GM23338 (cell line): ENCODE measurements around the gene TCF7. TPM values are rescaled to one million over a fixed set of nuclear protein-coding genes. Genes with fewer than 3 reads are reported as not detected.

Experiments
- ATAC-seq: fragments of 200-7000 bp; cut with Tn5 transposase; 3 replicates; pipeline ENCODE4 v1.9.1; 2020
- DNase-seq: peaks from one replicate; pipeline ENCODE4 v3.0.0-alpha.2; 2015; ENCODE audit warnings: low spot score
- H2AFZ ChIP-seq: fragments of 200-600 bp; sonication (generic); 2 replicates; pipeline ENCODE4 v1.8.0; 2016; ENCODE audit warnings: antibody characterized with exemption, mild to moderate bottlenecking, moderate library complexity
- H3F3A ChIP-seq: fragments of 200-600 bp; sonication (generic); replicated peaks from 2 replicates; pipeline ENCODE4 v1.8.0; 2017; ENCODE audit warnings: antibody characterized with exemption, mixed run types, low read depth
- H3K27ac ChIP-seq: fragments of 200-600 bp; sonication (generic); 2 replicates; pipeline ENCODE4 v1.6.1; 2016; ENCODE audit warnings: low read depth
- H3K27me3 ChIP-seq: fragments of 200-600 bp; sonication (generic); 2 replicates; pipeline ENCODE4 v1.8.0; 2016; ENCODE audit warnings: mild to moderate bottlenecking, mixed run types, moderate library complexity; ENCODE audit not compliant: insufficient read depth
- H3K36me3 ChIP-seq: fragments of 200-600 bp; sonication (generic); 2 replicates; pipeline ENCODE4 v1.8.0; 2016; ENCODE audit warnings: mild to moderate bottlenecking; ENCODE audit not compliant: insufficient read depth
- H3K4me1 ChIP-seq: fragments of 200-600 bp; sonication (generic); 2 replicates; pipeline ENCODE4 v1.8.0; 2016; ENCODE audit warnings: mild to moderate bottlenecking, moderate library complexity; ENCODE audit not compliant: insufficient read depth
- H3K4me2 ChIP-seq: fragments of 200-600 bp; sonication (generic); 2 replicates; pipeline ENCODE4 v1.7.1; 2017; ENCODE audit warnings: mixed run types
- H3K4me3 ChIP-seq: fragments of 200-600 bp; sonication (generic); 2 replicates; pipeline ENCODE4 v1.6.1; 2016; ENCODE audit warnings: mixed run types
- H3K79me2 ChIP-seq: fragments of 200-600 bp; sonication (generic); replicated peaks from 2 replicates; pipeline ENCODE4 v1.8.0; 2017; ENCODE audit warnings: mild to moderate bottlenecking; ENCODE audit not compliant: insufficient read depth
- H3K9me2 ChIP-seq: fragments of 200-600 bp; sonication (generic); 2 replicates; pipeline ENCODE4 v1.8.0; 2017; ENCODE audit not compliant: insufficient read depth
- H4K20me1 ChIP-seq: fragments of 200-600 bp; sonication (generic); replicated peaks from 2 replicates; pipeline ENCODE4 v1.8.0; 2017; ENCODE audit warnings: mild to moderate bottlenecking; ENCODE audit not compliant: insufficient read depth
- H3K27ac Mint-ChIP-seq: 2 replicates; pipeline ENCODE4 v1.8.0; 2020; ENCODE audit warnings: inconsistent platforms, mild to moderate bottlenecking, moderate library complexity, mixed read lengths
- H3K27me3 Mint-ChIP-seq: 3 replicates; pipeline ENCODE4 v1.8.0; 2022; ENCODE audit warnings: low read depth, mild to moderate bottlenecking, moderate library complexity, mixed read lengths, inconsistent platforms; ENCODE audit not compliant: insufficient read depth, poor library complexity
- H3K36me3 Mint-ChIP-seq: 3 replicates; pipeline ENCODE4 v1.8.0; 2021; ENCODE audit warnings: low read depth, mild to moderate bottlenecking, inconsistent platforms, moderate library complexity, mixed read lengths
- H3K4me1 Mint-ChIP-seq: 3 replicates; pipeline ENCODE4 v1.8.0; 2020; ENCODE audit warnings: mild to moderate bottlenecking, inconsistent platforms, mixed read lengths
- H3K4me3 Mint-ChIP-seq: 3 replicates; pipeline ENCODE4 v1.8.0; 2021; ENCODE audit warnings: moderate library complexity, mild to moderate bottlenecking, inconsistent platforms, mixed read lengths
- H3K9me3 Mint-ChIP-seq: 3 replicates; pipeline ENCODE4 v1.8.0; 2020; ENCODE audit warnings: moderate library complexity, mild to moderate bottlenecking, inconsistent platforms, mixed read lengths
- CREB1 ChIP-seq: fragments of 250-450 bp; sonication (Bioruptor Pico); IDR thresholded peaks from 2 replicates; pipeline ENCODE4 v1.5.0; 2020; ENCODE audit warnings: low read depth, mild to moderate bottlenecking, moderate library complexity
- CTCF ChIP-seq, 2 experiments: fragments of 200-600 bp in 1 of 2; sonication (generic) in 1 of 2; conservative IDR thresholded peaks; 2 replicates each; pipeline versions ENCODE4 v1.5.1 to v1.6.1; 2016 to 2017; ENCODE audit warnings: antibody characterized with exemption in 2 of 2, low read depth in 2 of 2, mild to moderate bottlenecking in 2 of 2, moderate library complexity in 1 of 2
- ETS1 ChIP-seq: IDR thresholded peaks from 2 replicates; pipeline ENCODE4 v1.6.1; 2016; ENCODE audit warnings: antibody characterized with exemption
- EZH2 ChIP-seq: fragments of 200-600 bp; sonication (generic); IDR thresholded peaks from one replicate; pipeline ENCODE4 v1.8.0; 2017; ENCODE audit warnings: antibody characterized with exemption, mild to moderate bottlenecking, low read depth; ENCODE audit not compliant: unreplicated experiment
- EZH2phosphoT487 ChIP-seq: fragments of 200-600 bp; sonication (generic); IDR thresholded peaks from one replicate; pipeline ENCODE4 v1.8.1; 2018; ENCODE audit warnings: antibody characterized with exemption; ENCODE audit not compliant: unreplicated experiment
- JUNB ChIP-seq: IDR thresholded peaks from one replicate; pipeline ENCODE4 v1.6.1; 2016; ENCODE audit warnings: antibody characterized with exemption; ENCODE audit not compliant: unreplicated experiment
- NANOG ChIP-seq: IDR thresholded peaks from 2 replicates; pipeline ENCODE4 v1.6.1; 2016; ENCODE audit warnings: antibody characterized with exemption, borderline replicate concordance
- POLR2AphosphoS5 ChIP-seq: IDR thresholded peaks from 2 replicates; pipeline ENCODE4 v1.6.1; 2016; ENCODE audit warnings: antibody characterized with exemption, low read depth
- REST ChIP-seq: IDR thresholded peaks from one replicate; pipeline ENCODE4 v1.6.1; 2018; ENCODE audit warnings: antibody characterized with exemption; ENCODE audit not compliant: unreplicated experiment
- STAT1 ChIP-seq: IDR thresholded peaks from one replicate; pipeline ENCODE4 v1.6.1; 2016; ENCODE audit warnings: antibody characterized with exemption; ENCODE audit not compliant: unreplicated experiment
- ZNF114 ChIP-seq: fragments of 250-450 bp; sonication (Bioruptor Pico); IDR thresholded peaks from 2 replicates; pipeline ENCODE4 v1.5.0; 2020; ENCODE audit warnings: mild to moderate bottlenecking, moderate library complexity
- ZNF331 ChIP-seq: fragments of 250-450 bp; sonication (Bioruptor Pico); IDR thresholded peaks from 2 replicates; pipeline ENCODE4 v1.5.0; 2020; ENCODE audit warnings: low read depth, mild to moderate bottlenecking, moderate library complexity
- polyA plus RNA-seq: library from polyadenylated mRNA; unstranded; fragments of >200 nt; fragmentation: Nextera tagmentation; extraction: Ambion mirVana; gene quantifications from 2 replicates; pipeline ENCODE4 v1.2.1, GENCODE V29; 2016
- total RNA-seq: library from RNA; depleted of rRNA; stranded (reverse); fragments of >200 nt; shearing (Covaris generic); gene quantifications from 2 replicates; pipeline ENCODE4 v1.2.3, GENCODE V29; 2014

The TCF7 gene
- total and polyA plus RNA-seq, 2 experiments from 2014 or later = 5.6 to 8.1 TPM

- H3K9me2 ChIP-seq = no peaks in the 10 kb centered on the region
- H3K27me3 Mint-ChIP-seq = peaks cover 13% of the 10 kb centered on the region
- TF ChIP-seq CREB1 (CRISPR knock-in tag) = no peak
- TF ChIP-seq EZH2phosphoT487 = no peak
- TF ChIP-seq ZNF331 (CRISPR knock-in tag) = no peak
- no peak for TF ChIP-seq EZH2
- TF ChIP-seq NANOG = no peak
- no peak for TF ChIP-seq STAT1
- TF ChIP-seq JUNB = no peak
- no peak for TF ChIP-seq ETS1
- TF ChIP-seq REST = no peak
- no peak for TF ChIP-seq POLR2AphosphoS5
- H3K36me3 Mint-ChIP-seq = no peaks in the 10 kb centered on the region; the same call in 2 of the 3 replicates
- no peak overlapping the region for H3K4me3 Mint-ChIP-seq
- no peak overlapping the region for H3K4me3 ChIP-seq
- no peaks in the 10 kb centered on the region for H3K27me3 ChIP-seq
- peaks cover 4% of the 10 kb centered on the region; the same call in 2 of the 3 replicates for H3K4me1 Mint-ChIP-seq
- H3K4me1 ChIP-seq = peaks cover 1% of the 10 kb centered on the region; the same call in 1 of the 2 replicates
- H2AFZ ChIP-seq = no peak overlapping the region
- H3F3A ChIP-seq = no peaks in the 10 kb centered on the region
- no peak for DNase-seq
- H3K27ac ChIP-seq = no peak overlapping the region
- no peak for ATAC-seq
- no peak overlapping the region for H3K4me2 ChIP-seq
- no peaks in the 10 kb centered on the region for H3K79me2 ChIP-seq
- no peak overlapping the region for H3K27ac Mint-ChIP-seq
- H3K36me3 ChIP-seq = no peaks in the 10 kb centered on the region
- no peaks in the 10 kb centered on the region for H3K9me3 Mint-ChIP-seq
- H4K20me1 ChIP-seq = peaks cover 14% of the 10 kb centered on the region
Measured at GRCh38 chr5:134127376-134127861, 12.9 kb downstream of the TCF7 start.

- peaks cover 7% of the 10 kb centered on the region; the same call in 1 of the 2 replicates for H3K4me1 ChIP-seq
- H3F3A ChIP-seq = no peaks in the 10 kb centered on the region
- no peak overlapping the region for H3K27ac Mint-ChIP-seq
- peaks cover 11% of the 10 kb centered on the region; the same call in 2 of the 3 replicates for H3K4me1 Mint-ChIP-seq
- no peak overlapping the region for H3K27ac ChIP-seq
- H3K4me2 ChIP-seq = no peak overlapping the region
- peaks cover 14% of the 10 kb centered on the region for H4K20me1 ChIP-seq
- no peaks in the 10 kb centered on the region for H3K9me2 ChIP-seq
- DNase-seq = no peak
- H3K27me3 Mint-ChIP-seq = peaks cover 12% of the 10 kb centered on the region
- H3K4me3 ChIP-seq = no peak overlapping the region
- H3K27me3 ChIP-seq = no peaks in the 10 kb centered on the region
- H3K36me3 Mint-ChIP-seq = no peaks in the 10 kb centered on the region; the same call in 2 of the 3 replicates
- H3K9me3 Mint-ChIP-seq = no peaks in the 10 kb centered on the region
- no peaks in the 10 kb centered on the region for H3K79me2 ChIP-seq
- H3K36me3 ChIP-seq = no peaks in the 10 kb centered on the region
- no peak overlapping the region for H2AFZ ChIP-seq
- H3K4me3 Mint-ChIP-seq = no peak overlapping the region
- ATAC-seq = no peak
- TF ChIP-seq POLR2AphosphoS5 = no peak
- no peak for TF ChIP-seq NANOG
- TF ChIP-seq ZNF114 (CRISPR knock-in tag) = no peak
- TF ChIP-seq CTCF (conservative IDR thresholded peaks at IDR 0.05; ENCODE audit: low read depth in 2 of 2) = no peak
Measured at GRCh38 chr5:134127988-134128647, 13.6 kb downstream of the TCF7 start.
